T47D (cell line): Measurements from ENCODE around the gene FAM81A.
A peak's percentile ranks its signal among the peaks of the same experiment; 100 is the strongest.

Experiments used
- DNase-seq, 2 experiments: peaks; one replicate each; pipeline versions ENCODE4 v3.0.0 to v3.0.0-alpha.2; 2011 to 2012; ENCODE audit warnings: low read depth in 1 of 2, low spot score in 1 of 2
- JUND ChIP-seq: IDR thresholded peaks from 2 replicates; pipeline ENCODE4 v1.6.1; 2012; ENCODE audit warnings: low read depth
- in situ Hi-C: cut with HindIII; loops from 2 replicates; pipeline ENCODE4 v1.10.0; 2016; ENCODE audit warnings: low sequenced_read_pairs, low pct_unique_long_range_greater_than_20kb

The FAM81A gene

DNA sequence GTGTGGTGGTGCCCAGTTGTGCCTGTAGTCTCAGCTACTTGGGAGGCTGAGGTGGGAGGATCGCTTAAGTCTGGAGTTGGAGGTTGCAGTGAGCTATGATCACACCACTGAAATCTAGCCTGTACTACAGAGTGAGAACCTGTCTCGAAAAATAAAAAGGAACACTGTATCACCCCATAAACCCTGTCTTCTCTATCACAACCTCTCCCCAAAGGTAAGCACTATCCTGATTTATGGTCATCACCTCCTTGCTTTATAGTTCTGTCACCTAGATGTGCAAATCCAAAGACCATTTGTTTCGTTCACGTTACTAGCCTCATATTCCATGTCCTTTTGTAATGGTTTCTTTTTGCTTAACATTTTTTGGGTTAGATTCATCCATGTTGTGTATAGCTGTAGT, 123.6 kb downstream of the FAM81A start:
- in situ Hi-C loops, result no loop called here
- no peak for DNase-seq
- no peak for TF ChIP-seq JUND

DNA sequence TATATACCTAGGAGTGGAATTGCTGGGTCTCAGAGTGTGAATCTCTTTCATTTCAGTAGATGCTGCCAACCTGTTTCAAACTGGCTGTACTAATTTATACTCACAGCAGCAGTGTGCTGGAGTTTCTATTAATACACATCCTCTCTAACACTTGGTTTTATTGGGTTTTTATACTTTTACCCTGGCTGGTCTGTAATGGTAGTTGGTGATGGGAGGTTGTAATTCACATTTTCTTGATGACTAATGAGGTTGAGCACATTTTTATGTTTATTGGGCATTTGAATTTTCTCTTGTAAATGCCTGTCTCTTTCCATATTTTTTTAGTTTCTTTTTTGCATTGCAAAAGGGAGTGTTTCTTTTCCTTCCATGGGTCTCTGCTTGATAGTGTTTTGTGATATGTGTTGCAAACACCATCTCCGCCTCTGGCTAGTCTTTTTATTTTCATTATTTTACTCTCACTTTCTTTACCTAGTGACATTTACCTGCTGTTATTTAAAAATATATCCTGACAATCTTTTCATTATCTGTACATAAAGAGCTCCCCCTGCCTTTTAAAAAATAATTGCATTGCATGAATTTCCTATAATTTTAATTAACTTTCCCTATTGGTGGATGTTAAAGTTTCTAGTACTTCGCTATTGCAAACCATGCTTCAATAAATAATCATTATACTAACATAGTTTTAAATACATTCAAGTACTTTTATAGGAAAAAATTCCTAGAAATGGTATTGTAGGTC, 124.6 kb downstream of the FAM81A start:
- no peak for TF ChIP-seq JUND
- DNase-seq, result no peak
- in situ Hi-C loops, result no loop called here

DNA sequence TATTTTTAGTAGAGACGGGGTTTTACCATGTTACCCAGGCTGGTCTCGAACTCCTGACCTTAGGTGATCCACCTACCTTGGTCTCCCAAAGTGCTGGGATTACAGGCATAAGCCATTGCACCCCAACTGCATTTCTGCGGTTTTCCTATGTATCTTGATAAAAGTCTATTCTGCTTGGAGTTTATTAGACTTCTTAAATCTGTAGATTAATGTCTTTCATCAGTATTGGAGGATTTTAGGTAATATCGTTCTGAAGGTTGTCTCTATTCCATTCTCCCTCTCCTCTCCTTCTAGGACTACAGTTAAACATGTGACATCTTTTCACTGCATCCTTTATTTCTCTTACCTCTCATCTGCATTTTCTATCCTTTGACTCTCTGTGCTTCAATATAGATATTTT, 127.3 kb downstream of the FAM81A start:
- in situ Hi-C loops, result no loop called here
- DNase-seq, result no peak
- TF ChIP-seq JUND, result no peak

GRCh38 chr15:59567324-59567723, 129.3 kb downstream of the FAM81A start:
- in situ Hi-C loops, result no loop called here
- DNase-seq, result peak in 1 of 2 experiments; percentile 77
- TF ChIP-seq JUND, result peak; percentile 53; the same call in 1 of the 2 replicates

DNA sequence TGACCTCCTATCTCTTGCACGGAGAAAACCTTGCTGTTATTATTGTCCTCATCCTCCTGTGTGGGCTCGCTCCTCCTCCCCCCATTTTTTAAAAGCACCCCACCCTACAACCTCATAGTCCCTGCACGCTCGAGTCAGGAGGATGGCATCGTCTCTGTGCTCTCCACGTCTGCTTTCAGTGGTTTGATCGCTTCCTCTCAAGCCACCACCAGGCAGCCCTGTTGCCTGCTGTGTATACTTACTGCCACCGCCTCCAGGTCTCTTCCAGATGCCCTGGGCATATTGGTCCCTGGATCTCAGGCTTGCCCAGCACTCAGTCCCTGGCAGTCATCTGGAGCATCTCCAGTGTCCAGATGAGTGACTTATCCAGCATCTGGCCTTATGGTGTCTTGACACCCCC, 131.5 kb downstream of the FAM81A start:
- in situ Hi-C loops, result no loop called here
- DNase-seq, result no peak
- TF ChIP-seq JUND, result no peak

- TF ChIP-seq JUND, result no peak
- in situ Hi-C loops, result no loop called here
- peak in 1 of 2 experiments; percentile 93 for DNase-seq
Measured at GRCh38 chr15:59570315-59570714, 132.3 kb downstream of the FAM81A start.

DNA sequence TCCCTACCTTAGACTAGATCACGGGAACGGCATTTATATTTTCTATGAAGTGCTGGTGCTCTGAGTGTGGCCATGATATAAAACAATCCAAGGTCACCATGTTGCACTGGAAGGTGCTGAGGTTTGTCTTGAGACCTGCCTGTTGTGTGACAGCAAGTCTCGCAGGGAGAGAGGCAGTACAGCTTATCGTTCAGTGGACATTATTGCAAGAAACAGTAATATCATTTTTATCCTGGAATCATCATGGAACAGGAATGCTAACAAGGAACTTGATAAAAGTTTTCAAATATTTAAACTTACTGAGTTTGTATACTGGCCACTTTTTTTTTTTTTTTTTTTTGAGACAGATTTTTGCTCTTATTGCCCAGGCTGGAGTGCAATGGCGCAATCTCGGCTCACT, 133.6 kb downstream of the FAM81A start:
- in situ Hi-C loops, result no loop called here
- TF ChIP-seq JUND, result no peak
- DNase-seq, result peak in 1 of 2 experiments; percentile 59
